Naive thymus-derived CD8-positive, alpha-beta T cell (primary cell): ENCODE measurements around the gene HIVEP1. TPM values are rescaled to one million over a fixed set of nuclear protein-coding genes. Genes with fewer than 3 reads are reported as not detected.

Experiments
- ATAC-seq, 2 donors: fragments of 150-1000 bp; cut with Tn5 transposase in 1 of 2; sonication (Bioruptor Pico), chemical (Tn5 transposase) in 1 of 2; 1 replicate in 1 of 2; 2 replicates in 1 of 2; pipeline ENCODE4 v1.10.0; 2021; ENCODE audit warnings: mild to moderate bottlenecking in 2 of 2, moderate library complexity in 2 of 2
- POLR2A ChIA-PET: fragments of 350-600 bp; sonication (Branson Sonifier 250); formaldehyde crosslinking; loops from one replicate; lab custom pipeline; 2021; ENCODE audit warnings: antibody characterized with exemption; lab: Charles Lee
- DNase-seq, 10 donors: peaks; one replicate each; pipeline versions ENCODE4 v3.0.0 to v3.0.0-alpha.2; 2020 to 2022
- H3K27ac Mint-ChIP-seq, 10 donors: one replicate each; pipeline ENCODE4 v1.8.0; 2020 to 2022; ENCODE audit warnings: mild to moderate bottlenecking in 10 of 10, mixed read lengths in 10 of 10, moderate library complexity in 4 of 10, inconsistent platforms in 1 of 10
- H3K27me3 Mint-ChIP-seq, 5 donors: one replicate each; pipeline ENCODE4 v1.8.0; 2021 to 2022; ENCODE audit warnings: mixed read lengths in 5 of 5
- H3K36me3 Mint-ChIP-seq, 3 donors: one replicate each; pipeline ENCODE4 v1.8.0; 2020 to 2022; ENCODE audit warnings: mixed read lengths in 3 of 3, mild to moderate bottlenecking in 2 of 3, inconsistent platforms in 1 of 3
- H3K4me1 Mint-ChIP-seq, 4 donors: one replicate each; pipeline ENCODE4 v1.8.0; 2021 to 2022; ENCODE audit warnings: mixed read lengths in 4 of 4
- H3K4me3 Mint-ChIP-seq, 10 donors: one replicate each; pipeline ENCODE4 v1.8.0; 2020 to 2022; ENCODE audit warnings: mild to moderate bottlenecking in 10 of 10, mixed read lengths in 10 of 10, moderate library complexity in 6 of 10, inconsistent platforms in 1 of 10
- H3K9me3 Mint-ChIP-seq, 9 donors: one replicate each; pipeline ENCODE4 v1.8.0; 2020 to 2022; ENCODE audit warnings: mixed read lengths in 9 of 9, mild to moderate bottlenecking in 3 of 9, inconsistent platforms in 1 of 9, moderate library complexity in 1 of 9
- polyA plus RNA-seq, 3 donors: library from polyadenylated mRNA; unstranded; fragments of 300-500 nt; fragmentation: Illumina TruSeq; gene quantifications; one replicate each; pipeline ENCODE4 v1.2.3, GENCODE V29; 2021
- total RNA-seq, 8 experiments: library from RNA in 2 of 8; stranded (reverse) in 2 of 8; gene quantifications; one replicate each; pipeline ENCODE4 v1.2.3 and lab custom pipeline; 2021 to 2026

Gene HIVEP1
- total and polyA plus RNA-seq, 5 experiments from 2014 or later: 6.5 to 32.6 (median 12.6) TPM

DNA sequence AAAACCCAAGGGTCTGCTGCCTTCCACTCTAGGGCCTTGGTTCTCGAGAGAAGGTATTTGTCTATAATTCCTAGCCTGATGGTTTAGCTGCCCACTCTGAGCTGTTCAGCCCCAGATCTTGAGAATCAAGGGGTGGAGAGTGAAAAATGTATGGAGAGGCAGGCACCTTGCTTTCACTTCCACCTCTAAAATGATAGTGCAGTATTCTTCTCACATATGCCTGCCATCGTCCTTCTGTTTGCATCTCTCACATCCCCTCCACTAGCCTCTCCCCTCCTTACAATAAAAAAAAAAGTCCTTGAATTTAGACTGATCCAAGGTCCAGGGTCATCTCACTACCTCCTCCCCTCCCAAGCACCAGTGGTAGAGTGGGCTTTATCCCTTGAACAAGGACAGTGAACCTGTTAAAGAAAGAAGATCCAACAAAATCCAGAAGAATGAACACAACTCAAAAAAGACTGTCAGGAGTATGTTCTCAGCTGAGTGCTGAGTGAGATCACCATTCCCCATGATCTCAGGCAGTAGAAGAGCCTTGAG is 104.2 kb downstream of the HIVEP1 start:
- no peak for ATAC-seq
- H3K4me3 Mint-ChIP-seq: no peak overlapping the region
- H3K36me3 Mint-ChIP-seq: peaks cover 31 to 51% (median 39%) of the 10 kb centered on the region in 3 donors
- peaks cover 34 to 64% (median 57%) of the 10 kb centered on the region in 4 donors for H3K4me1 Mint-ChIP-seq
- no peak for DNase-seq
- POLR2A ChIA-PET: no interaction called here
- peak overlapping the region in 1 of 10 donors; percentile 47 for H3K27ac Mint-ChIP-seq
- no peaks in the 10 kb centered on the region for H3K27me3 Mint-ChIP-seq
- peaks cover 1 to 17% (median 9%) of the 10 kb centered on the region in 9 donors for H3K9me3 Mint-ChIP-seq

DNA sequence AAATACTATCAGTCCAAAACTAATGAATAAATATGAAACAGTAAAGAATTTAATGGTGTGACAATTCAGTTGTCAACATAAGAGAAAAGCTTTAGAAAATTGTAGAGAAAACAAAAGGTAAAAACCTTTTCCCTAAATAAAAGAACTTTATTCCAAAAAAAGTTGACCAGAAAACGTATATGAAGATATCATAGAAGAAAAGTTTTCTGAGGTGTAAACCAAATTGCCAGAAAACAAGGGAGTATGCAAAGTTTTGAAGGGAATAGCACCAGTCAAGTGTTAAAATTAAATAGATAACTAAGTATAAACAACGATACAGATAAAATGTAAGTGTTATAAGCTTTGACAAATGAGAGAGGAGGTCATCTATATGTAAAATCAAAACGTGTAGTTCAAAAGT is 104.9 kb downstream of the HIVEP1 start:
- no peak overlapping the region for H3K4me3 Mint-ChIP-seq
- no peak for ATAC-seq
- H3K27me3 Mint-ChIP-seq: no peaks in the 10 kb centered on the region
- no peak overlapping the region for H3K27ac Mint-ChIP-seq
- H3K9me3 Mint-ChIP-seq: peaks cover 1 to 17% (median 9%) of the 10 kb centered on the region in 9 donors
- POLR2A ChIA-PET: interaction anchor here (0.5 to 0.8 kb wide), 2 partner anchors 45 to 292 kb away, joined by 3 to 4 read pairs; no protein-coding TSS in a partner anchor
- peaks cover 33 to 64% (median 57%) of the 10 kb centered on the region in 4 donors for H3K4me1 Mint-ChIP-seq
- no peak for DNase-seq
- peaks cover 31 to 57% (median 44%) of the 10 kb centered on the region in 3 donors for H3K36me3 Mint-ChIP-seq

DNA sequence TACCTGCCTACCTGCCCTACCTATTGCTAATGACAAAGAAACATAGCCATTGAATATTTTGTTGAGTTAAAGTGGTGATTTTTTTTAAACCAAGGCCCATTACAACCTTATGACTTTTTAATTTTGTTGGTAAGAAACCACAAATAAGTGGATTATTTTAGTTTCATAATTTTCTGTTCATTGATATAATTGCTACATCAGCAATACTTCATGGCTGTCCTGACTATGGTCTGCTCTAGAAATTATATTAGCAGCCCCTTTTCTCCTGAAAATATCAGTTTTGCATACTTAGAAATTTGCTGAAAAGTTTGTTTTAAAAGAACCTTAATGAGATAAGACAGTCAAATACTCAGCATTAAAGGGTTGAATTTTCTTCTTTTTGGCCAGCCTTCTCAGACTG is 106.5 kb downstream of the HIVEP1 start:
- H3K4me1 Mint-ChIP-seq: peaks cover 23 to 55% (median 48%) of the 10 kb centered on the region in 4 donors
- H3K9me3 Mint-ChIP-seq: peaks cover 1 to 17% (median 9%) of the 10 kb centered on the region in 9 donors
- POLR2A ChIA-PET: no interaction called here
- ATAC-seq (no peak), DNase-seq (no peak)
- peak overlapping the region in 2 of 10 donors; percentile 14 to 39 for H3K4me3 Mint-ChIP-seq
- no peaks in the 10 kb centered on the region for H3K27me3 Mint-ChIP-seq
- H3K36me3 Mint-ChIP-seq: peaks cover 31 to 60% (median 55%) of the 10 kb centered on the region in 3 donors
- H3K27ac Mint-ChIP-seq: peak overlapping the region in 6 of 10 donors; percentile 20 to 82 (median 56)

DNA sequence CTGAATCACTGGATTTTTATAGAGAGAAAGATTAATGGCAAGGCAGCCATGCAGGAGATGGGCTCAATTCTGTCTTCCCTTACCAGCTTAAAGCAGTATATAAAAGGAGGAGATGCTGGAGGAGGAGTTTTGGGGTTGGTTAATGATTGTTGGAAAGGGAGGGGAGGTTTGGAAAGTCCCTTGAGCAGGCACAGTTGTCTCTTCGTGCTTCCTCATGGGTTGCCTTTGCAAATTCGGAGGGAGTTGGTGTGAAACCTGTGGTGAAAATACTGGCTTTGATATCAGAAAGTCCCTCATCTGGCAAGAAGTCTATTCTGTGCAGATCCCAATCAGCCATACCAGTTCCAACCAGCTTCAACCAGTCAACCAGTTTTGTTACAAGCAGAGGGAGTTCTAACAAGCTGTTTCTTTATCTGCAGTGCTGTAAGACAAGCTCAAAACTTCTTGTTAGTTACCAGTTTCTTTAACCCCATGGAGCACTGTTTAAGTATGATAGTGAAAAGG is 107.0 kb downstream of the HIVEP1 start:
- H3K27ac Mint-ChIP-seq: peak overlapping the region in 8 of 10 donors; percentile 15 to 82 (median 59)
- POLR2A ChIA-PET: no interaction called here
- no peaks in the 10 kb centered on the region for H3K27me3 Mint-ChIP-seq
- ATAC-seq: peak; percentile 66 to 91
- H3K4me3 Mint-ChIP-seq: peak overlapping the region in 6 of 10 donors; percentile 11 to 62 (median 24)
- H3K4me1 Mint-ChIP-seq: peaks cover 23 to 56% (median 49%) of the 10 kb centered on the region in 4 donors
- peak in 7 of 10 donors; percentile 5 to 50 (median 20) for DNase-seq
- H3K9me3 Mint-ChIP-seq: peaks cover 1 to 17% (median 9%) of the 10 kb centered on the region in 9 donors
- peaks cover 31 to 63% (median 60%) of the 10 kb centered on the region in 3 donors for H3K36me3 Mint-ChIP-seq

DNA sequence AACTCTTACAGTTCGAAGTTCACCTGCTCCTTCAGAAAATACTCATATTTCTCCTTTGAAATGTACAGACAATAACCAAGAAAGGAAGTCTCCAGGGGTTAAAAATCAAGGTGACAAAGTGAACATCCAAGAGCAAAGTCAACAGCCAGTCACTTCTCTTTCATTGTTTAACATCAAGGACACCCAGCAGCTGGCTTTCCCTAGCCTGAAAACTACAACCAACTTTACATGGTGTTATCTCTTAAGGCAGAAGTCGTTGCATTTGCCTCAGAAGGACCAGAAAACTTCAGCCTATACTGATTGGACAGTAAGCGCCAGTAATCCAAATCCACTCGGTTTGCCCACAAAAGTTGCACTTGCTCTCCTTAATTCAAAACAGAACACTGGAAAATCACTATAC is 113.3 kb downstream of the HIVEP1 start:
- POLR2A ChIA-PET: interaction anchor here (0.6 kb wide), 1 partner anchor 442 kb away, joined by 3 read pairs; no protein-coding TSS in a partner anchor
- H3K4me1 Mint-ChIP-seq: peaks cover 23 to 60% (median 45%) of the 10 kb centered on the region in 4 donors

DNA sequence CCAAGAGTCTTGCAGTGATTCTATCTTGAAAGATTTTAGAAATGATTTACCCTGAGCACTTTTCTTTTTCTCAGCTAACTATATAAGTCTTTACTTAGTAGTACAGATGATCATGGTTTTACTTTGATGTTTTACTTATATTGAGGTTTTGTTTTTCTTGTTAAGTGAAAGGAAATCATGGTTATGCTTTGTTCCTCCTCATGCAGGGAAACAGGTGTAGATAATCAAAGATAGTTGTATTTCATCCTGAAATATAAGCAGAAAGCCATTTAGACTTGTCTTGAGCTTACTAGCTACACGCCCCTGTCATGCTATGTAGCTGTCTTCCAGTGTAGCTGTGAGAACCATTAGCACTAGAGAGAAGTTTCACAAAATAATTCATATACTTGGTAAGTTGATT is 113.9 kb downstream of the HIVEP1 start:
- peak in 2 of 10 donors; percentile 29 to 40 for DNase-seq
- H3K9me3 Mint-ChIP-seq: no peaks in the 10 kb centered on the region
- peak; percentile 64 to 76 for ATAC-seq
- peaks cover 21 to 56% (median 45%) of the 10 kb centered on the region in 4 donors for H3K4me1 Mint-ChIP-seq
- peaks cover 2 to 63% (median 44%) of the 10 kb centered on the region in 3 donors for H3K36me3 Mint-ChIP-seq
- peak overlapping the region in 8 of 10 donors; percentile 15 to 61 (median 42) for H3K4me3 Mint-ChIP-seq
- H3K27me3 Mint-ChIP-seq: peaks cover 0 to 1% (median 0%) of the 10 kb centered on the region in 5 donors
- peak overlapping the region in 8 of 10 donors; percentile 3 to 87 (median 46) for H3K27ac Mint-ChIP-seq
- POLR2A ChIA-PET: interaction anchor here (0.6 kb wide), 1 partner anchor 443 kb away, joined by 3 read pairs; no protein-coding TSS in a partner anchor

More for the DNA sequence above, 113.3 kb downstream of the HIVEP1 start:
- H3K4me3 Mint-ChIP-seq: peak overlapping the region in 6 of 10 donors; percentile 13 to 56 (median 40)
- no peaks in the 10 kb centered on the region for H3K9me3 Mint-ChIP-seq
- DNase-seq (no peak), ATAC-seq (peak in 1 of 2 donors; percentile 29)
- H3K27me3 Mint-ChIP-seq: peaks cover 0 to 1% (median 0%) of the 10 kb centered on the region in 5 donors
- peaks cover 9 to 65% (median 51%) of the 10 kb centered on the region in 3 donors for H3K36me3 Mint-ChIP-seq
- peak overlapping the region in 7 of 10 donors; percentile 17 to 87 (median 72) for H3K27ac Mint-ChIP-seq

DNA sequence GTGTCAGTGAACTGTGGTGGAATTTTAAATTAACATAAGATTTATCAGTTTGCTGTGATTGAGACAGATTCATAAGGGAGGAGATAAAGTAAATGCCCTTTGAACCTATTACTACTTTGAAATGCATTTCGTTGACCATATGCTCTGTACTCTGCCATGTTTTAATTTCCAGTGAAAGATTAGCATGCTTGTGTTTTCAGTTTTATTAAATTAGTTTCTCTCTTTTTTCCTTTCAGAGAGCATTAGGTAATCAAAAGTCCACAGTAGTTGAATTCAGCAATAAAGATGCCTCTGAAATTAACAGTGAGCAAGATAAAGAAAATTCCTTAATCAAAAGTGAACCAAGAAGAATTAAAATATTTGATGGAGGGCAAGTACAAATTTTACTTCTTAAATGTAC is 117.4 kb downstream of the HIVEP1 start:
- Mint-ChIP-seq H3K4me1 (peaks cover 13 to 41% (median 29%) of the 10 kb centered on the region in 4 donors), H3K4me3 (no peak overlapping the region), H3K27me3 (peaks cover 0 to 1% (median 0%) of the 10 kb centered on the region in 5 donors), H3K27ac (no peak overlapping the region), H3K36me3 (peaks cover 0 to 51% (median 25%) of the 10 kb centered on the region in 3 donors), H3K9me3 (no peaks in the 10 kb centered on the region)
- POLR2A ChIA-PET: no interaction called here
- ATAC-seq: no peak
- no peak for DNase-seq

DNA sequence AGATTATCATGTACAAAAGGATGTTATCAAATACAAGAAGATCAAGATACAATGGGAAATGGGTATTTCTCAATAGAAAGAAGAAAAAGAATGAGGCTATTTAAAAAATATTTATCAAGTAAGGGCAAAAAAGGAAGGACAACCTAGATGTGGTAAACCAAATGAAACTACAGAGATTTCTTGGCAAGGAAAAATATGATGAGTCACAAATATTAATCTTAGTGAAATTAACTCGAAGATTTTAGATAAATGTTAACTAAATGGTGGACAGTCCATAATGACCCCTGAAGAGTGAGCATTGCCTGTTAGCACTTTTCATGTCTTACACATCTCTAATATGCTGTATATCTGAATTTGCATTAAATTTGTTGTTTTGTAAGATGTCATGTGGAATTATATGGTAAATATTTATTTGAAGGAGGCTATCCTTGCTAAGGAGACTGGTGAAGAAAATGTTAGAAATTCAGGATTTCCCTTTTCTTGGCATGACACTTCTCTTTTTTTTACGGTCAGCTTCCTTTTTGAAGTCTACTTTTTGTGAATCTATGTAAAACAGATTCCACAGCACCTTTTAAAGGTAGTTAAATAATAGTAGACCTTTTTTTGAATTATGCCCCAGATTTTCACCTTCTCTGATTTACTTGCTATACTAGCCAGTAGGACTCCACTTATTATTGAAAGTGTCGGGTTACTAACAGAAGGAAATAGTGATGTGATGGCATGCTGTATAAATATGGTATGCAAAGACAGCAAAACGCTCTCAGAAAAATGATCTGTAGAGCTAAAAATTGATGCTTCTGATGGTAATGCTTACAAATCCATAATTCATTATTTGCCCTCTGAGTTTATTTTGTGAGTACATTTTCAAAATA is 120.5 kb downstream of the HIVEP1 start:
- Mint-ChIP-seq H3K4me1 (peaks cover 4 to 13% (median 8%) of the 10 kb centered on the region in 4 donors), H3K27me3 (peaks cover 0 to 1% (median 0%) of the 10 kb centered on the region in 5 donors), H3K4me3 (no peak overlapping the region), H3K36me3 (peaks cover 0 to 56% (median 24%) of the 10 kb centered on the region in 3 donors), H3K9me3 (no peaks in the 10 kb centered on the region), H3K27ac (peak overlapping the region in 2 of 10 donors; percentile 12 to 83)
- no peak for ATAC-seq
- no peak for DNase-seq
- POLR2A ChIA-PET: no interaction called here

DNA sequence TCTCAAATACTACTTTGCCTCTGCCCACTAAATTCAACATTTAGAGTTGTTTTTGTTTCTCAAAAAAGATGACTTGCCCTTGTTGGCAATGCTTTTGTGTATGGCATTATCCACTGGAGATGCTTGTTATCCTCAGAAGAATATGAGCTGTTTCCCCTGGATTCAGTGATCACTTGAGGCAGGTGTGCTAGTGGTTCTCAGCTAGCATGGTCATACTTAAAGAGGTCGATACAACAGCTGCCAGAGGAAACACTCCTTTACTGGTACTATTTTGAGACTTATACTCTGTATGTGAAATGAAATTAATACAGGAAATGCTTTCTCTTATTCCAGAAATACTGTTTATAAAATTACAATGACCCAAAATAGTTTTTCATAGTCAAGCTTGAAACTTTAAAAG is 122.5 kb downstream of the HIVEP1 start:
- peaks cover 0 to 14% (median 3%) of the 10 kb centered on the region in 9 donors for H3K9me3 Mint-ChIP-seq
- H3K27ac Mint-ChIP-seq: peak overlapping the region in 1 of 10 donors; percentile 8
- peaks cover 9 to 47% (median 31%) of the 10 kb centered on the region in 3 donors for H3K36me3 Mint-ChIP-seq
- no peak for ATAC-seq
- peaks cover 15 to 21% (median 18%) of the 10 kb centered on the region in 4 donors for H3K4me1 Mint-ChIP-seq
- H3K27me3 Mint-ChIP-seq: no peaks in the 10 kb centered on the region
- POLR2A ChIA-PET: no interaction called here
- no peak overlapping the region for H3K4me3 Mint-ChIP-seq
- DNase-seq: no peak

DNA sequence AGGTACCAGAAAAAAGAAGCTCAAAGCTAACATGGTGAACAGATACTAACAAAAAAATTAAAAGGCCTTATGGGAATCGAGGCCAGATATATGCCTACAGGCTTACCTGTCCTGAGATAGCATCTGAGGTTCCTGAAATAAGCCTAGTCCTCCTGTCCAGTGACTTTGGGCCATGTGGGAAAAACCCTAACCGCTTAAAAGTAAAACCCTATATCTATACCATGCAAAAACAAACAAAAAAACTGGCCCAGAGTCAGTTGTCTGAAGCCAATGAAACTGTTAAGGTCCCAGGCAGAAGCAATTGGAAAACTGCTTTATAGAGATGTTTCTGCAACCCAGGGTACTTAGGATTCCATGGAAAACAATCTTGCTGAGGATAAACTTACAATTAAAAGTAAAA is 122.9 kb downstream of the HIVEP1 start:
- POLR2A ChIA-PET: no interaction called here
- peaks cover 0 to 14% (median 3%) of the 10 kb centered on the region in 9 donors for H3K9me3 Mint-ChIP-seq
- H3K36me3 Mint-ChIP-seq: peaks cover 9 to 47% (median 32%) of the 10 kb centered on the region in 3 donors
- no peak for ATAC-seq
- H3K27me3 Mint-ChIP-seq: no peaks in the 10 kb centered on the region
- H3K4me1 Mint-ChIP-seq: peaks cover 15 to 21% (median 18%) of the 10 kb centered on the region in 4 donors
- no peak for DNase-seq
- H3K4me3 Mint-ChIP-seq: no peak overlapping the region
- H3K27ac Mint-ChIP-seq: peak overlapping the region in 1 of 10 donors; percentile 65

DNA sequence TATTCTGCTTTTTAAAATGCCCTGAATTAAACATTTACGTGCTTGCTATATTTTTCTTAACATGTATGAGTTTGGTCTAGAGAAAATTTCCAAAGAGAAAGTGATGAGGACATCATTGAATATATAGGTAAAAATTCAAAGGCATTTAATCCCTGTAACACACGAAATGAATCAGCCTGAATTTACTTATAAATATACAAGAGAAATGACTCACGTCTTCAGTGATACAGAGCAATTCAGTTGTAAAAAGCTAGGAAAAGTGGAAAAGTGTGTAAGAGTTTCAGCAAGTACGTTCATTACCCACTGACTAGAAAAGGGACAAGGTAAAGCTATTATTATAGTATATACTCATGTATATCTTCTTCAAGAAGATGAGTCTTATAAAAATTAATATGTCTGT is 124.8 kb downstream of the HIVEP1 start:
- H3K36me3 Mint-ChIP-seq: peaks cover 16 to 52% (median 38%) of the 10 kb centered on the region in 3 donors

DNA sequence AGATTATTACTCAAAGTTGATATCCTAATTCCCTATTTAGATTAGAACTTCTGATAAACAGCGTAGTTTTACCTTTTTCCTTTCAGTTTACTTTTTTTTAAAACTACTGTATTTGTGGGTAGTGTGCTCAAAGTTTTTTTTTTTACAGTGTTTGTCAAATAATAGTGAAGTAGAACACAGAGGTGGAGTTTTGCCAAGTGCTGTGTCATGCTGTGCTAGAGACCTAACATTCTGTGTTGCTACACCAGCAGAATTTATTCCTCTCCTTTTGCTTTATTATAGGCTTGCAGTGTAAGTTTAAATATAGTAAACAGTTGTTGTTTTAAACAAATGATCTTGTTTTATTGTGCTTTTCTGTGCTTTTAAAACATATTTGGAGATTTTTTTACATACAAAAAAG is 125.4 kb downstream of the HIVEP1 start:
- Mint-ChIP-seq H3K4me1 (peaks cover 16 to 22% (median 19%) of the 10 kb centered on the region in 4 donors), H3K27ac (peak overlapping the region in 1 of 10 donors; percentile 7), H3K36me3 (peaks cover 16 to 53% (median 34%) of the 10 kb centered on the region in 3 donors), H3K27me3 (no peaks in the 10 kb centered on the region), H3K4me3 (no peak overlapping the region), H3K9me3 (peaks cover 0 to 14% (median 3%) of the 10 kb centered on the region in 9 donors)
- POLR2A ChIA-PET: interaction anchor here (1.4 kb wide), 1 partner anchor 124 kb away, joined by 3 read pairs; no protein-coding TSS in a partner anchor
- DNase-seq: no peak
- no peak for ATAC-seq

More for the DNA sequence above, 124.8 kb downstream of the HIVEP1 start:
- ATAC-seq: no peak
- DNase-seq: no peak
- Mint-ChIP-seq H3K27ac (no peak overlapping the region), H3K4me3 (no peak overlapping the region), H3K27me3 (no peaks in the 10 kb centered on the region), H3K9me3 (peaks cover 0 to 14% (median 3%) of the 10 kb centered on the region in 9 donors), H3K4me1 (peaks cover 16 to 22% (median 19%) of the 10 kb centered on the region in 4 donors)
- POLR2A ChIA-PET: interaction anchor here (1.4 kb wide), 1 partner anchor 124 kb away, joined by 3 read pairs; no protein-coding TSS in a partner anchor
